OCI-LY7 (cell line): ENCODE data around the gene NREP.

Experiments
- CTCF ChIP-seq: fragments of 200-600 bp; sonication (generic); conservative IDR thresholded peaks from 2 replicates; pipeline ENCODE4 v1.5.1; 2014; ENCODE audit warnings: mild to moderate bottlenecking, antibody characterized with exemption, low read length, moderate library complexity, mixed read lengths
- EZH2phosphoT487 ChIP-seq: fragments of 200-600 bp; sonication (generic); IDR thresholded peaks from 2 replicates; pipeline ENCODE4 v1.6.1; 2018; ENCODE audit warnings: low read depth, borderline replicate concordance, mild to moderate bottlenecking, mixed run types, antibody characterized with exemption, low read length, moderate library complexity, mixed read lengths

GRCh38 chr5:111749303-111750026, 7.5 kb downstream of the NREP start:
- TF ChIP-seq CTCF (no peak), EZH2phosphoT487 (no peak)
